Activated CD4-positive, alpha-beta T cell treated with anti-CD3 and anti-CD28 coated beads for 24 hours (primary cell): ENCODE measurements around the gene RCAN2.

Source experiments
- DNase-seq, 2 donors: peaks; one replicate each; pipeline ENCODE4 v3.0.0-alpha.2; 2020; ENCODE audit warnings: low read depth in 2 of 2

RCAN2 gene

DNA sequence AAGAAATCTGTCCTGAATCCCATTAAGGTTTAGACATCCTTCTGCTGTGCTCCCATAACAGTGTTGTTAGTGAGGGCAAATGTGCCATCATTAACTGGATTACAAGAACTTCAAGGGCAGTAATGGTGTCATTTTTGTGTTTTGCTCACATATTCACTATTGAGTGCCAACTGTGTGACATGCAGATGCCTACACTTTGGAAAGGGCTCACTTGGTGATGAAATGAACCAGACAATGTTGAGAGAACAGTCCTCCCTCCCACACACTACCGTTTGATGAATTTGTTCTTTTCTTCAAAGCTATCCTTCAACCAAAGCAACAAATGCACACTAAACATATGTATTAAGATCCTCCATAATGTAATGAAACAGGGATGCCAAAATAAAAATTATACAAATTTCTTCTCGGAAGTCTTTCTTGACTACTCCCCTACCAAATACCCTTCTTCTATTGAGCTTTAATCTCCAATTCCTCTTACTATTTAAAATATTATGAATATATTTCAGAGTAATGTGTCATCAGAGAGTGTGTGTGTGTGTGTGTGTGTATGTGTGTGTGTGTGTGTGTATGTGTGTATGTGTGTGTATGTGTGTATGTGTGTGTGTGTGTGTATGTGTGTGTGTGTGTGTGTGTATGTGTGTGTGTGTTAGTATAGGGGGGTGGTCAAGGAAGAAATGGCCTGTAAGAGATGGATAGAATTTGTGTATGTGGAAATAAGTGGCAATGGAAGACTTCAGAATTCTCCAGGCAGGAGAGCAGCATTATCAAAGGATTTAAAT is 228.1 kb downstream of the RCAN2 start:
- no peak for DNase-seq

GRCh38 chr6:46258249-46258648 is 233.0 kb downstream of the RCAN2 start:
- no peak for DNase-seq

- no peak for DNase-seq
Measured at GRCh38 chr6:46255528-46255927, 235.7 kb downstream of the RCAN2 start.

DNA sequence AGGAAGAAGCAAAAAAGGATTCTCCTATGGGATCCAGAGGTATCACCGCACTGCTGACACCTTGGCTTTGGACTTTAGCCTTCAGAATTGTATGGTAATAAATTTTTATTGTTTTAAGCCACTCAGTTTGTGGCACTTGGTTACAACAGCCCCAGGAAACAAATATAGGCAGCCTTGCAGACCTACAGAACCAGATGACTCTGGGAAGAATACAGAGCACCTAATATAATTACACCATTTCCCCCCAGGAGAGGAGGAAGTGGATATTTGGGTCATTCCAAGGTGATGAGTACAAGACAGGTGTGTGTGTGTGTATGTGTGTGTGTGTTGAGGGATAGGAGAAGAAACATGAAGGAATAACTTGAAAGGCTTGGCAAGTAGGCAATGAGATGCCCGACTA is 236.3 kb downstream of the RCAN2 start:
- DNase-seq, result no peak

DNA sequence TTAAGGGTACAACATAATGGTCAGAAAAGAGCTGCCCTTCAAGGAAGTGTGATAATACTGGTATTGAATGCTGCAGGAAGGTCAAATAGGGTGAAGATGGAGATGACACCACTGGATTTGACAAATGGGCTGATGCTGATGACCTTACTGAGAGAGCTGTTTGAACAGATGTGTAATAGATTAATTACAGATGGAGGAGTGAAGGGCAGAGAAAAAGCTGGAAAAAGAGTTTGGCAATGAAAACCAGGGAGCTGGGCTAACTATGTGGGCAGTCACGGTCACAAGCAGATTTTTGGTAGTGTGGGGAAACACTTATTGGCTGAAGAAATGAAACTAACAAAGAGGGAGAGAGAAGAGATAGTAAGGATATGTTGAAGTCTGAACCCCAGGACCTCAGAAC is 236.9 kb downstream of the RCAN2 start:
- DNase-seq, result no peak

DNA sequence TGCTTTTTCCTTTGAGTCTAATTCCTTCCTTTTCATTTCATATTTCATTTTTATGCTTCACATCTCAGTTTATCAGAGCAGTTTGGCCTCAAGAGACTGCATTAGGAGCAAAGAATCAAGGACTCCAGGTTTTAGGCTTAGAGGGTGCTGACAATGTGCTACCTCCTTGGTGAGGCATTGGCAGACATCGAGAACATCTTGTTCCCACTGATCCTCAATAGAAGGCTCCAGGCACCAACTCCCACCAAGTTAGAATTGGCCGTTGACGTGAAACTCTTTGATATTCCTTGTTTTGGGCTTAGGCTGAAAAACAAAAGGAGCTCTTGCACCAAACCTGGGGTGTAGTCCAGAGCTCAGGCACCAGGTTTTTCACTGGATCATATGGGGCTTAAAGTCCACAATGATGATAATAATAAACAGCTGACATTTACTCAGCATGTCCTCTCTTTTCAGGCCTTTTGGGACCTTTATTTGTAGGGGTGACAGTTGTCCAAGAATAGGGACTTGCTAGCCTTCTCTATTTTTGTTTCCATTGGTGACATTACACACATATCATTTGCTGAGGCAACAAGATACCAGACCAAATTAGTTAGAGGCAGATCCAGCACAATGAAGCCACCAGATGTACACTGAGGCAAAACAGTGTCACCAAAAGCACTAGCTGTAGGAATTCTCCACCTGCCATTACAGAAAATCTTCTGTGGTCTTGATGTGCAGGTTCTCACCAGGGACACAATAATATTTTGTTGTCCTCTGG is 239.5 kb downstream of the RCAN2 start:
- DNase-seq, result no peak

DNA sequence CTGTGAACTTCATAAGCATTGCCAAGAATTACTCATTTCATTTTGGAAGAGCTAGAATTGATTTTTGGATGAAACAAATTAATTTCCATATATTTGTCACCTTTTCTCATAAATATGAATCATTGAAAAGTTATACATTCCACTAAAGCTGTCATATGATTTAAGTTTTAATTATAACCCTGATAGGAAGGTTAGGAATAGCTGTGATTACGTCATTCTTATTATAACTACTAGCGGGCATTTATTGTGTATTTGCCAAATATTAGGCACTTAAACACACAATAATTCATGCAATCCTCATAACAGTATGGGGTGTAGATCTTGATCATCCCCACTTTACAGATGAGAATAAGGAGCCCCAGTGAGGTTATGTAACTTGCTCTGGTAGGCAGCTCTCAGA is 243.1 kb downstream of the RCAN2 start:
- DNase-seq, result no peak

DNA sequence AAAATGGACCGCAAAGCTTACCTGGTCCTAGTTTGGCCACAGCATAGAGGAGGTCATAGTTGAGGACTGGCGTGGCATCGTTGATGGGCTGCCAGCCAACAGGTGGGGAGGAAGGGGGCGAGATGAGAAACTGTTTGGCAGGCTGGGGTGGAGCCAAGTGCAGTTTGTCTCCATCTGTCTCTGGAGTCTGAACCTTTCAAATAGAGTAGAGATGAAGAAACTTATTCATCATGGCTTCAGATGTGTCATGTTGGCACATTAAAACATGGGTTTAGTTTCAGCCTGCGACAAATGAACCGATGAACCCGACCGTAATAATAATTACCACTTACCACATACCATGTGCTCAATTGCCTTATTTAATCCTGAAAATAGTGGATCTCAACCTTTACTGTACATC is 244.5 kb downstream of the RCAN2 start:
- no peak for DNase-seq

GRCh38 chr6:46246081-46246480 is 245.2 kb downstream of the RCAN2 start:
- no peak for DNase-seq

GRCh38 chr6:46244670-46245069 is 246.6 kb downstream of the RCAN2 start:
- no peak for DNase-seq

DNA sequence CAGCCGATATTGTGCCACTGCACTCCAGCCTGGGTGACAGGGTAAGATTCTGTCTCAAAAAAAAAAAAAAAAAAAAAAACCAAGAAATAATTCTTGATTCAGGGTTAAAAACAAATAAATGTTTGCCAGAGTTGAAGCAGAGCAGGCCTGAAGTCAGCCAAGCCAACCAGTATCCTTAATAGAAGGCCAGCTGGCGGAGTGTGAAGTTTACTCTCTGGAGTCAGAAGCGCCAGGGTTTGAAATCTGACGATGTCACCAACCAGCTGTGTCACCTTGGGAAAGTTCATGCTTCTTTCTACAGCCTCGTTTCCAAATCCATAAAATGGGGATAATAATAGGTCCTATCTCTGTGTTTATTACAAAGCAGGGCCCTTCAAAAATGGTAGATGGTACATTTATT is 247.5 kb downstream of the RCAN2 start:
- no peak for DNase-seq

DNA sequence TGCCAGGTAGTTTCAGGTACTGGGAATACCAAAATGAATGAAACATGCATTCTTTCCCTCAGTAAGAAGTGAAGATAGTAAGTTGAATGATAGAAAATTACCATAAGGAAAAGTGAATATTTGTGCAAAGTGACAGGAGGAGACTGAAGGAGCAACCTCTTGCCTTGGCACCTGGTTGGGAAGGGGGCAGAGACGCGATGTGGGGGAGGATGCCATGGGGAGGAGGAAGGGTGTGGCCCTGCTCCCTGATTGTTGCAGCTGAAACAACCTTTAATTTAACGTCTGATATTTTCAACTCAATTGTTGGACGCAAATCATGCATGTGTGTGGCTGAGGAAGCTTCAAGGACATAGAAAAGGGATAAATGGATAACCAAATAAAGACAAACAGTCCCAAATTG is 248.3 kb downstream of the RCAN2 start:
- no peak for DNase-seq

- no peak for DNase-seq
Measured at GRCh38 chr6:46240866-46241565, 250.2 kb downstream of the RCAN2 start.

- DNase-seq, result no peak
Measured at GRCh38 chr6:46236752-46237151, 254.5 kb downstream of the RCAN2 start.

- DNase-seq, result no peak
Measured at GRCh38 chr6:46235242-46235641, 256.0 kb downstream of the RCAN2 start.

DNA sequence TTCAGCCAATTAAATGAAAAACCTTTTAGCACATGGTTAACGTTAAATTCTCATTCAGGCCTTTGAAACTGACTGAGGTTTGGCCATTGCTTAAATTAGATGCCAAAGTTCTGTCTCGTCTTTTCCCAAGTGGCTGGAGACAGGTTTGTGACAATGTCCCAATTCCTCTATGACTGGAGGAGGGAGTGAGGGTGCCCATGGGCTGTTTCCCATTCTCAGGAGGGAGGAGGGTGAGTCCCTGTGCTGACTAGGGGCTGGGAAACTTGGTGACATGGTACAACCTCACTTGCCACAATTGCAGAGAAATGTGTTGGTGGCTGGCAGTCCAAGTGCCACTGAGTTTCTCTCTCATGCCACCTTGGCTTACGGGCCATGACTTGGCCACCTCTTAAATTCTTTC is 256.5 kb downstream of the RCAN2 start:
- no peak for DNase-seq

DNA sequence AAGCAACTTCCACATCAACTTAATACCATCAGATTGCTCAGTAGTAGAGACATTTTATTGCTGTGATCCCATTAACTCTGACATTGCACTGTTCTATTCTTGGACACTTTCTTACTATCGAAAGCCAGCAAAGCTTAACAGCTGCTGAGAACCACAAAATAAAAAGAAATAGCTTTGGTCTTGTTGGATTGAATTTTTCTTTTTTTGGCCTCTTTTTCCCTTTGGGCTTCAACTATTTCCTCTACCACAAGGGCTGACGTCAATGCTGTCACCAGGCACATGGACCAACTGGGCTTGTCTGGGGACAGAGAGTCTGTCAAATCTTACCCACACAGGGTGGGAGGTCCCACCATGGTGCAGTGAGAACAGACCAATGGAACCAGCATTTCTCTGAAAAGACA is 257.1 kb downstream of the RCAN2 start:
- DNase-seq, result no peak

DNA sequence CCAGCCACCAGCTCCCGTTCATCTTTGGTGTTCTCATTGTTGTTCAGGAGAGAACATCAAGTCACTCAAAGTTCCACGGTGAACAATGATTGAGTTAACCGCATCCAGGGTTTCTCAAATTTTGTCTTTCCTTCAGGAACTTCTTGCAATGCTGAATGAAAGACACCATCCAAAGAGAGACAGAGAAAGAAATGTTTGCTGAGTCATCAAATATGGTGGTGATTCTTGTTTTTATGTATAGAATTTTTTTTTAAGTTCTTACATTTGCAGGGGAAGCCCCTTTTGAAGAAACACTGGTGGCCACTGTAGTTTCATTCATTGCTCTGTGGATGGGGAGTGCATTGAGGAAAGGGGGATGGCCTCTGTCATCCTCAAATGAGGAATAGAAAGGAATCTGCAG is 258.1 kb downstream of the RCAN2 start:
- no peak for DNase-seq

GRCh38 chr6:46222286-46222685 is 269.0 kb downstream of the RCAN2 start:
- no peak for DNase-seq

- DNase-seq, result no peak
Measured at GRCh38 chr6:46221222-46221793, 269.9 kb downstream of the RCAN2 start.

DNA sequence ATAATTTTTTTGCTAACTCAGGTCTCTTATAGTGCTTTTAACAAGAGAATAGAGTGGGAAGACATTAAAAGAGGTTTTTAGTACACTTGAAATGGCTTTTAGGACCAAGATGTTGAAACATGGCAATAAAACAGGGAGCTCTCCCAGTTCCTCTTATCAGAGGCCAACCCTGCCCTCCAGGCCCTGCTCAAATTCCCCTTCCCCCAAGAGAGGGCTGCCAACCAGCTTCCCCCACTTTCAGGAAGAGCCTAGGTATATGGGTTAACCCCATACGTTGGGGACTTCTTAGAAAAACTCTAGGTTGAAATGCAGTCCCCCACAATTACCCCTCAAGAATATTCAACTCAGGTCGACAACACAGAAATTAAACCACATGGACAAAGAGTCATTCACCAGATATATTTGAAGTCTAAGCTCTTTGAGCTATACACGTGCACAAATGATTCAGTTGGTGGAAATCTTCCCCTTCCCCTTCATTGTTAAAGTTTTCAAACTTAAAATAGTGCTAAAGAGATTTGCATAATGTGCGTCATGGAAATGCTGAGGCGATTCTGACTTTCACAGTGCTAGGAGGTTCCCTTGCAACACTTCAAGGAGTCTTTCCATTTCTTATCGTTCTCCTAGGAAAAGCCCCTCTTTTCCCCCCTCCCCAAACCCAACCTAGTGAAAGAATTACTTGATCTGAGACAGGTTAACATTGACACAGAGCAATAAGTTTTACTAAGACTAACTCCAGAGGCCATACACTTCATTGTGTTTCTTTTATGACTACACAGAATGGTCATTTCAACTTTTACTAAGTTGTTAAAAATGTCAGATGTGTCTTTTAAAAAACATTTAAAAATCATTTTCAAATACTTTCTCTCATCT is 270.7 kb downstream of the RCAN2 start:
- peak in 1 of 2 donors; percentile 7 for DNase-seq
